Astrocyte of the spinal cord (primary cell): ENCODE measurements around the gene STARD9.

ENCODE experiments used
- DNase-seq: peaks from one replicate; pipeline ENCODE4 v3.0.0; 2011; ENCODE audit warnings: low read depth, low spot score
- H3K4me3 ChIP-seq: 2 replicates; pipeline ENCODE4 v1.5.1; 2011; ENCODE audit warnings: low read depth, mild to moderate bottlenecking, low read length, moderate library complexity
- in situ Hi-C: cut with HindIII; loops from 2 replicates; pipeline ENCODE4 v1.10.0; 2017; ENCODE audit warnings: low sequenced_read_pairs
- TF ChIP-seq, protein P1 (sequence below): IDR thresholded peaks from 2 replicates; pipeline ENCODE4 v1.5.1; 2012; ENCODE audit warnings: low read depth, mild to moderate bottlenecking, low read length, inconsistent platforms

STARD9 gene

DNA sequence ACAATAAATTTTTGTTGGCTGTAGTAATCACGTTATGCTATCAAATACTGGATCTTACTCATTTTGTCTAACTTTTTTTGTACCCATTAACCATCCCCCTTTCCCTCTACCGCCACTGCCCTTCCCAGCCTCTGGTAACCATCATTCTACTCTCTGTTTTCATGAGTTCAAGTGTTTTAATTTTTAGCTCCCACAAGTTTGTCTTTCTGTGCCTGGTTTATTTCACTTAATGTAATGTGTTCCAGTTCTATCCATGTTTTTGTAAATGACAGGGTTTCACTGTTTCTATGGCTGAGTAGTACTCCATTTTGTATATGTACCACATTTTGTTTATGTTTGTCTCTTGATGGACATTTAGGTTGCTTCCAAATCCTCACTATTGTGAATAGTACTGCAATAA is 52.1 kb downstream of the STARD9 start:
- in situ Hi-C loops = no loop called here
- TF ChIP-seq, protein P1, sequence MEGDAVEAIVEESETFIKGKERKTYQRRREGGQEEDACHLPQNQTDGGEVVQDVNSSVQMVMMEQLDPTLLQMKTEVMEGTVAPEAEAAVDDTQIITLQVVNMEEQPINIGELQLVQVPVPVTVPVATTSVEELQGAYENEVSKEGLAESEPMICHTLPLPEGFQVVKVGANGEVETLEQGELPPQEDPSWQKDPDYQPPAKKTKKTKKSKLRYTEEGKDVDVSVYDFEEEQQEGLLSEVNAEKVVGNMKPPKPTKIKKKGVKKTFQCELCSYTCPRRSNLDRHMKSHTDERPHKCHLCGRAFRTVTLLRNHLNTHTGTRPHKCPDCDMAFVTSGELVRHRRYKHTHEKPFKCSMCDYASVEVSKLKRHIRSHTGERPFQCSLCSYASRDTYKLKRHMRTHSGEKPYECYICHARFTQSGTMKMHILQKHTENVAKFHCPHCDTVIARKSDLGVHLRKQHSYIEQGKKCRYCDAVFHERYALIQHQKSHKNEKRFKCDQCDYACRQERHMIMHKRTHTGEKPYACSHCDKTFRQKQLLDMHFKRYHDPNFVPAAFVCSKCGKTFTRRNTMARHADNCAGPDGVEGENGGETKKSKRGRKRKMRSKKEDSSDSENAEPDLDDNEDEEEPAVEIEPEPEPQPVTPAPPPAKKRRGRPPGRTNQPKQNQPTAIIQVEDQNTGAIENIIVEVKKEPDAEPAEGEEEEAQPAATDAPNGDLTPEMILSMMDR = no peak
- no peak for DNase-seq

DNA sequence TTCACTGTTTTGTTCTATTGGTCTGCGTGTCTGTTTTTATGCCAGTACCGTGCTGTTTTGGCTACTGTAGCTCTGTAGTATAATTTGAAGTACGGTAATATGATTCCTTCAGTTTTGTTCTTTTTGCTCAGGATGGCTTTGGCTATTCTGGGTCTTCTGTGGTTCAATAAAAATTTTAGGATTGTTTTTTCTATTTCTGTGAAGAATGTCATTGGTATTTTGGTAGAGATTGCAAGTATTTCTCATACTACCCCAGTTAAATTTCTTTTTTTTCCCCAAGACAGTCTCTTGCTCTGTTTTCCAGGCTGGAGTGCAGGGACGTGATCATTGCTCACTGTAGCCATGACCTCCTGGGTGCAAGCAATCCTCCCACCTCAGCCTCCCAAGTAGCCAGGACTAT is 53.4 kb downstream of the STARD9 start:
- DNase-seq = no peak
- TF ChIP-seq, protein P1 = no peak
- no peak overlapping the region for H3K4me3 ChIP-seq
- in situ Hi-C loops = no loop called here

More for the DNA sequence above, 52.1 kb downstream of the STARD9 start:
- H3K4me3 ChIP-seq = no peak overlapping the region

DNA sequence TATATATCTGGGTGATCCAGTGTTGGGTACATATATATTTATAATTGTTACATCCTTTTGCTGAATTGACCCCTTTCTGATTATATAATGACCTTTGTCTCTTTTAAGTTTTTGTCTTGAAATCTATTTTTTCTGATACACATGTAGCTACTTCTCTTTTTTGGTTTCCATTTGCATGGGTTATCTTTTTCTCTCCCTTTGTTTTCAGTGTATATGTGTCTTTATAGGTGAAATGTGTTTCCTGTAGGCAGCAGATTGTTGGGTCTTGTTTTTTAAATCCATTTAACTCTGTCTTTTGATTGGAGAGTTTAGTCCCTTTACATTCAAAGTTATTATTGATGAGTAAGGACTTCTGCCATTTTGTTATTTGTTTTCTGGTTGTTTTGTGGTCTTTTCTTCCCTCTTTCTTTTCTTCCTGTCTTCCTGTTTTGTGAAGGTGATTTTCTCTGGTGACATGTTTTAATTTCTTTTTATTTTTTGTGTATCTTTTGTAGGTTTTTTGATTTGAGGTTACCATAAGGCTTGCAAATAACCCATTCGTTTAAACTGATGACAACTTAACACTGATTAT is 56.8 kb downstream of the STARD9 start:
- no peak overlapping the region for H3K4me3 ChIP-seq
- TF ChIP-seq, protein P1 = no peak
- DNase-seq = no peak
- in situ Hi-C loops = no loop called here

DNA sequence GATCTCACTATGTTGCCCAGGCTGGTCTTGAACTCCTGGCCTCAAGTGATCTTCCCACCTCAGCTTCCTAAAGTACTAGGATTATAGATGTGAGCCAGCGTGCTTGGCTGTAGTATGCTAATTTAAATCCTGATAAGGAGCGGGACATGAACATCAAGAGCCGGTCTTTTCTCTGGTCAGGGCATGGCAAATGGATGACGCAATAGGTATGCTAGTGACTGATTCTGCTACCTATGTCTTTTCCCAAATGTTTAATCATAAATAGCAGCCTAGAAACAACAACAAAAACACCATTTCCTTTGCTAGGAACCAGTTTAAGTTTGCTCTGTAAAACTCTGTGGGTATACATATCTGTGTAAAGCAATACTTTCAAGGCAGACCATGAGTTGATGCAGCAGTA is 64.7 kb downstream of the STARD9 start:
- in situ Hi-C loops = no loop called here
- H3K4me3 ChIP-seq = no peak overlapping the region
- DNase-seq = no peak
- TF ChIP-seq, protein P1 = no peak

DNA sequence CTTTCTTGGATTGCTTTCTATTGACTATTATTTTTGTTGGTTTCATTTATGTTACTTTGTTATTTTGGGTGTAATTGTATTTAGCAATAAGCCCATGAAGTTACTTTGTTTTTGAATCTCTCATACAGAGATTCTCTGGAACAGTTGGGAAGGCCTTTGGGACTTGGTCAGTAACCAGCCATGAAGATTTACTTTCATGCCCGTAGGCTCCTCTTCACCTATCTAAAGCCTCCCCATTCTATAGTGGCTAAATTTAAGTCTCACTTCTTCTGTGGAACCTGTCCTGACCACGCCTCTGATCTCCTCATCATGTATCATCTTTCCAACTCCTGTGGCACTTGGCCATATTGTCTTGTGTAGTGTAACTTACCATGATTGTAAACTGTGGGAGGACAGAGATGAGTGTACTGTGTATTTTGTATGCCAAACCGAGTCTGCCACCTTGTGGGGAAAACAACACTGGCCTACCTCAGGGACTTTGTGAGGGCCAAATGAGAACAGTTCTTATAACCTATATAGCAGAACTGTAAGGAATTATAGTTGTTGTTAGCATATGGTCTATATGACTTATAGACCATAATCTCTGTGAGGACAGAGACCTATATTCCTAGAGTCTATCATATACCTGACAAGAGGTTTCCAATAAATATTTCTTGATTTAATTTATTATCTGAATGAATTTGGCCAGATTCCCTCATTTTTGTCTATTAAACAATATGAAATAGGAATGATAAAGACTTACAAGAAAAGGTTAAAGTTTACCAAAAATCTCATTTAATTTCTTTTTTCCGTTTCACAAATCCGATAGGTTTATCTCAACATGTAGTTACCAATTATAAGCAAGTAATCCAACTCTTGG is 75.0 kb downstream of the STARD9 start:
- DNase-seq = peak; percentile 83
- in situ Hi-C loops = no loop called here
- TF ChIP-seq, protein P1 = peak; percentile 90
- no peak overlapping the region for H3K4me3 ChIP-seq

DNA sequence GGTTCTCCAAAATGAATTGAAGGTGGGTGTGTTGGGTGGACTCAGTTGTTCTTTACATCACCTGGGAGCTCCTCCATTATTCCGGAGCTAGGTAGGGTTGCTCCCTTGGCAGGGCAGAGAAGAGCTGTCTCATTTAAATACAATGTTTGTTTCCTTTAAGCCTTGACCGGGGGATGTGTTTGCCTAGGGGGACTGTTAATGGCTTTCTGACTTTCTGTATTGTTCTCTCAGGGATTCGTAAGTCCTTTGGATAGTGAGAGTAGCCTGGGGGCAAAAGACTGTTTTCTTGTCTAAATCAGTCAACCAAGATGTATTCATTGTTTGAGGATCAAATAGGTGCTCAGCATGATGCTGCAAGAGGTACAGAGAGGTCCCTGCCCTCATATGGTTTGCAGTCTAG is 90.4 kb downstream of the STARD9 start:
- no peak for DNase-seq
- TF ChIP-seq, protein P1 = no peak
- in situ Hi-C loops = no loop called here
- no peak overlapping the region for H3K4me3 ChIP-seq
